SH-SY5Y (cell line): Measurements from ENCODE around the gene RPL6.

Experiments
- GATA2 ChIP-seq: IDR thresholded peaks from 2 replicates; pipeline ENCODE4 v1.6.1; 2011; ENCODE audit warnings: mild to moderate bottlenecking, low read depth, low read length
- GATA3 ChIP-seq: IDR thresholded peaks from 2 replicates; pipeline ENCODE4 v1.6.1; 2011; ENCODE audit warnings: low read depth, mild to moderate bottlenecking, low read length, moderate library complexity

- TF ChIP-seq GATA2: no peak
- TF ChIP-seq GATA3: no peak
These were observed 20.2 kb downstream of the RPL6 start for GRCh38 chr12:112389228-112389627.
